Right renal cortex interstitium (tissue), 3 donors: ENCODE data around the gene STK24. TPM values are rescaled to one million over a fixed set of nuclear protein-coding genes. Genes with fewer than 3 reads are reported as not detected.
"Not testable (repeated sequence)": the region's sequence is repeated elsewhere in the genome, so short reads cannot be mapped to it uniquely, and the experiment has no call there.

Source experiments
- DNase-seq, 3 donors: peaks; one replicate each; pipeline ENCODE4 v3.0.0-alpha.2; 2013; ENCODE audit warnings: low read depth in 3 of 3, low spot score in 2 of 3
- polyA plus RNA-seq, 3 donors: library from polyadenylated mRNA; unstranded; fragments of 120-200 nt; gene quantifications; one replicate each; pipeline ENCODE4 v1.2.1, GENCODE V29; 2013; ENCODE audit not compliant: insufficient read length in 3 of 3

STK24 gene
- polyA plus RNA-seq, result 100 to 1,000 TPM; 114 to 117 (median 116) TPM

DNA sequence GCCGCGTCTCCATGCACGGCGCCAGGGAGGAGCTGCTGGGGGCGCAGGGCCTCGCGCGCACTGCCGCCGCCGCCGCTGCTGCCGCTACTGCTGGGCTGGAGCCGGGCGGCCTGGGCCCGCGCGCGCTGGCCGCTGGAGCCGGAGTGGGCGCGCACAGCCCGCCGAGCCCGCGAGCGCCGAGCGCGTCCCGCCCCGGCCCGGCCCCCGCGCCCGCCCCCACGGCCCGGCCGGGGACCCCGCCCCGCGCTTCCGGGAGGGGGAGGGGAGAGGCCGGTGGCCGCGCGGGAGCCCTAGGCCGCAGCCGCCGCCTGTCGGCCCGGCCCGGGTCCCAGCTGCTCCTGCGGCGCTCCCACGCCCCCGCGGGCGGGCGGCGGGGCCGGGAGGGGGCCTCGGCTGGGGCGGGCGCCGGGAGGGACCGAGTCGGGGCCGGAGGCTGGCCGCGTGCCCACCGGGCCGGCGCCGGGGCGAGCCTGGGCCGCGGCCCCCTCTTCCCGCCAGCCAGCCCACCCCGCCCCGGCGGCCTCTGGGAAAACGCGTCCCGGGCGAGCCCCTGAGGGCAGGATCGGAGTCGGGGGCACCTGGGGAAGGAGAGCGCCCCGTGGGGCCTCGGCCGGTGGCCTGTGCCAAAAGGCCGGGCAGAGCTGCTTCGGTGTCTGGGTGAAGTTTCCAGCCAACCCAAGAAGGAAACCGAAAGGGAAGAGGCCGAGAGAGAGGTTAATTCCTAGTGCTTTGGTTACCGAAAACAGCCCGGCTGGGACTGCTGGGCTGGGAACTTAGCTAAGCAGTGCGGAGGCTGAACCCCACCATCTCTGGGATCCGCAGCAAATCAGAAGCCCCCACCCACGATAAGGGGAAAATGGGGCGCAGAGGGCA lies at the start of gene STK24:
STK24 (minus strand) TSS at position 145 of the 873 bp plus-strand sequence. CDS start 321 bp downstream, outside the sequence.
- no peak for DNase-seq

DNA sequence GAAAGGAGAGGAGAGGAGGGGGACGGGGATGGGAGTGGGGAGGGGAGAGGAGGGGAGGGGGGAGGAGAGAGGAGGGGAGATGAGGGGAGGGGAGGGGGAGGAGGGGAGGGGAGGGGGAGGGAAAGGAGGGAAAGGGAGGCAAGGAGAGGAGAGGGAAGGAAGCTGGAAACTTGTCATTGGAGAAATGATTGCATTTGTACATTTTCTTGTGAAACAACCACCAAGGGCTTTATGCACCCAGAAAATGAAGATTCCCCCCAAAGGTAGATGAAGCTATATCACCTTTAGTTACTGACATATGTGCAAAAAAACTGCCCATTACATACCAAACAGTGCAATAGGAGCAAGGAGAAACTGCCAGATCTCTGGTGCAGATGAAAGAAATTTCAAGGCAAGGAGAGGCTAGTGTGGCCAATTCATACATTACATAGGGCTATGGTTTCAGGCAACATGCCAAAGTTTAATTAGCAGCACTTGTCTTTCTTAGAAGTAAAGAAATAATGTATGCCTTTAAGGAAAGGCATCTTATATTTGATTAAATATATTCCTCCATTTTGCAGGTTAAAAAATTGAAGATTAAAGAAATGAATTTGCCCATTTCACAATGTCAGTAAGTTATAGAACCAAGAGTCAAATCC lies 49.5 kb upstream of the STK24 start:
- DNase-seq, result no peak

DNA sequence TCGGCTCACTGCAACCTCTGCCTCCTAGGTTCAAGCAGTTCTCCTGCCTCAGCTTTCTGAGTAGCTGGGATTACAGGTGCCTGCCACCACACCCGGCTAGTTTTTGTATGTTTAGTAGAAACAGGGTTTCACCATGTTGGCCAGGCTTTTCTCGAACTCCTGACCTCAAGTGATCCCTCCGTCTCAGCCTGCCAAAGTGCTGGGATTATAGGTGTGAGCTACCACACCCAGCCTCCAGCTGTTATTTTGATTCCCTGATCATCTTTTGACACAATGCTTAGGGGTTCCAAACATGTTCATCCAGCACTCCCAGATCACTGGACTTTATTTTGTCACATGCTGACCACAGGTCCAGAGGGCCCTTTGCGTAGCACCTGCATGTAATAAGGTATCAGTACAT lies 47.7 kb upstream of the STK24 start:
- not testable (repeated sequence) for DNase-seq

DNA sequence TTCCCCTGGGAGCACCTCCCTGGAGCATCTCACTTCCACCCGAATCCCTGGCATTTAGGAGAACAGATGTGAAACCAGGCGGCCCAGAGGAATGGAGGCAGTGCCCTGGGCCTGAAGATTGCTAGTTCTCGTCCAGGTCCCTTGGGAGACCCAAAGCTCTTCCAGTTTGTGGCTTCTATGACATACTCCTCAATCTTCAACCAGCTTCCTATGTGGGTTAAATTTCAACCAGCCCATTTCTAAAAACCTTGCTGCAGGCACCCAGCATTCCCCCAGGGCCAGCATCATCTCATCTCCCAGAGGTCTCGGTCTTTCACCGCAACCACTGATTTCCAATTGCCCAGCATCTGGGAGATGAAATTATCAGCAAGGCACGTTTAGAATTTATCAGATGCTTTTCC lies 46.0 kb upstream of the STK24 start:
- no peak for DNase-seq

DNA sequence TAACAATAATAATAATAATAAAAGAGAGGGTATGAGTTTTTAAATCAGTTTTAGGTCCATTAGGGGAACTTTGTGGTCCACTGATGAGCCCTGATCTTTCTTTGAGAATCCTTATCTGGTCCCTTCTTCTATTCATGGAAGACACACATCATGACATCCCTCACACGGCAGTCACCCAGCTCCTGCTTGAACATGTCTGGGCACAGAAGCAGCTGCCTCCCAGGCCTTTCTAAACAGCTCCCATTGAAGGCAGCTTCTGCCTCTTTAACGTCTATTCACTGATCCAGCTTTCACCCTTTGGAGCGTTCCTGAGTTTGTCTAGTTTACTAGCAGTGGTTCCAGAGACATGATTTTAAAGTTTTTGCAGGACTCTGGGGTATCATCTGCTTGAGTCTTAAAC lies 42.6 kb upstream of the STK24 start:
- DNase-seq, result no peak

DNA sequence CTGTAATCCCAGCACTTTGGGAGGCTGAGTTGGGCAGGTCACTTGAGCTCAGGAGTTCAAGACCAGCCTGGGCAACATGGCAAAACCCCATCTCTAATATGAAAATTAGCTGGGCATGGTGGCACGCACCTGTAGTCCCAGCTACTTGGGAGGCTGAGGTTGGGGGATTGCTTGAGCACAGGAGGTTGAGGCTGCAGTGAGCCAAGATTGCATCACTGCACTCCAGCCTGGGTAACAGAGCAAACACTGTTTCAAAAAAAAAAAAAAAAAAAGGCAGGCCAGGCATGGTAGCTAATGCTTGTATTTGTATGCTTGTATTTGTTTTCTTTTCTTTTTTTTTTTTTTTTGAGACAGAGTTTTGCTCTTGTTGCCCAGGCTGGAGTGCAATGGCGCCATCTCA lies 38.7 kb upstream of the STK24 start:
- not testable (repeated sequence) for DNase-seq

DNA sequence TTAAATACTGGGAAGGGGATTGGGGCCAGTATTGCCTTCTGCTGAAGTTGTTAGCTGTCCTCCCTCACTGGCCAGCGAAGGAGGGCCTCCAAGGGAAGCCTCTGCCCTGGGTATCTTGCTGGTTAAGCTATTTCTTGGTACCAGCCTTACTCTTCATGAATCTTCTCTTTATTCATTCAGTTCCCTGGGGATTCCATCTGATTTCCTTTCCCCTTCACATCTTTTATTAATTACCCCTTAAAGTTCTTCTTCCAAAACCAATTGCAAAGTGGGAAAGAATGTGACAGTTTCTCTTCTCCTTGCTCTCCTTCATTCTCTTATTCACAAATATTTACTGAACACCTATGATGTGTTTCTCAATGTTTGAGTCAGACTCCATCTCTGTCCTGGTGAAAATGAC lies 36.7 kb upstream of the STK24 start:
- DNase-seq, result no peak

DNA sequence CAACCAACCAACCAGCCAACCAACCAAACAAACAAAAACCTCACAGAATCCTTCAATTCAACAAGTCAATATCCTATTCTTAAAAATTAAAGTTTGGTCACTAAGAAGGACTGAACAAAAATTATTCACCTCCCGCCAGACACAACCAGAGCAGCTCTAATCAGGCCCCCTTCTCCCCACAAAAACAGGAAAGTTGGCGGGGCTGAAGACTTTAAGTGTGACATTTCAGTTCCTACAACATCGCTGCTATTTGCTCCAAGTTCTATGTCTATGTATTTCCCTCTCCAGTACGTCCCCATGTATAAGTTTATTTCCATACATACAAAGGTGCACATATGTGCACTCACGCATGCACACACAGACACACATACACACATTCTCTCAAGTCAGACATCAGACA lies 32.8 kb upstream of the STK24 start:
- no peak for DNase-seq

DNA sequence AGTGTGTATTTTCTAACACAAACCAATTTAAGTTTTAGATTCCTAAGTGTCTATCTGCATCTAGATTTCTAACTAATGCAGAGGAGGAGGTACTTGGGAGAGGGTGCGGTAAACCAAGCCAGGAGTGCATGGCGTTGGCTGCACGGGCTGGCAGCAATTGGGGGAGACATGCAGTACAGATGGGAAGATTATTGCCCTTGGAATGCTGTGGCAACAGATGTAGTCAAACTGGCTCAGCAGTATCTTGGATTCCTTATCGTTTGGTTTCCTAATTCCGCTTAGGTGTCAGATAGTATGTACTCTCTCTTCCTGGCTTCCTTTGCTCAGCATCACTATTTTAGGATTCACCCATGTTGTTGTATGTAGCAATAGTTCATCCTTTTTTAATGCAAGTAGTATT lies 29.4 kb upstream of the STK24 start:
- DNase-seq, result no peak

DNA sequence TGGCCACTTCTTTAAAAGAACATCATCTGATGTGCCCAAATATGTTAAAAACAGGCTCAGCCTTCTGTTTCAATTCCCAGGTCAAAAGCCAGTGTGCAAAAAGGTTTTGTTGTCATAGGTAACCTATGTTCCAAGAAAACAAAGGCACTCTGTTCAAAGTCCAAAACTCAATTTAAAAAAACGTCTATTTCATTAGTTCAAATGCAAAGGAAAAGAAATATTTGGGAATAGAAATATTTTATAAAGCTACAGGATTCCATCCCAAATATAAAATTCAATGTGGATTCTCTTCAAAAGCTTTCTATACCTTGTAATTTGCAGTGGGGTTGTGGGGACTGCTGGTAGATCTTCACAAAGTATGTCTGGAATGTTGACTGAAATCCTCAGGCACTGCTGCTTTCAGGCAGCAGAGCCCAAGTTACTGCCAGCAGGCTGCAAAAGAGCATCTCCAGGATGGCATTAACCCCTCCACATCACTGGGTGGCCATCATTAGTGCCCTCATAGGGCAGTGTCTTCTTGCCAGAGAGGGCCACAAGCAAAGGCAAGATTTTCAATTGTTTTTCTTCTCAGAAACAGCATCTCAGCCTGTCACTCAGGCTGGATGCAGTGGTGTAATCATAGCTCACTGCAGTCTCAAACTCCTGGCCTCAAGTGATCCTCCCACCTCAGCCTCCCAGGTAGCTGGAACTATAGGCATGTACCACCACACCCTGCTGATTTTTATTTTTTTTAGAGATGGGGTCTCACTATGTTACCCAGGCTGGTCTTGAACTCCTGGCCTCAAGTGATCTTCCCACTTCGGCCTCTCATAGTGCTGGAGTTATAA lies 22.8 kb upstream of the STK24 start:
- no peak for DNase-seq

DNA sequence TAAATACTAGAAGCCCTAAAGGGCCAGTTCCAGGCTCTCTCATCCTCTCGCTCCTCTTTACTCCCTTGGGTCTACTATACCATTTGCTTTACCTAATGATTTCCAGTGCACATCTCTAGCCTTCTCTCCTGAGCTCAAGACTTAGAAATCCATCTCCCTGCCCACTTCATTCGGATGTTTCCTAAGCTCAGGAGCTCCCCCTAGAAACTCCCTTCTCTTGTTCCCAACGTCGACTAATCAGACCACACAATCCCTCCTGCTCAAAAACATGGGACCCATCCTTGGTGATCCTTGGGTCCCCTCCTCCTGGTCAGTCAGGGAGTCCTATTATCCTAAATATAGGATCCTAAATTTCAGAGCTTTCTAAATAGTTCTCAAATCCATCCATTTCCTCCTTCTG lies 21.1 kb upstream of the STK24 start:
- DNase-seq, result no peak

DNA sequence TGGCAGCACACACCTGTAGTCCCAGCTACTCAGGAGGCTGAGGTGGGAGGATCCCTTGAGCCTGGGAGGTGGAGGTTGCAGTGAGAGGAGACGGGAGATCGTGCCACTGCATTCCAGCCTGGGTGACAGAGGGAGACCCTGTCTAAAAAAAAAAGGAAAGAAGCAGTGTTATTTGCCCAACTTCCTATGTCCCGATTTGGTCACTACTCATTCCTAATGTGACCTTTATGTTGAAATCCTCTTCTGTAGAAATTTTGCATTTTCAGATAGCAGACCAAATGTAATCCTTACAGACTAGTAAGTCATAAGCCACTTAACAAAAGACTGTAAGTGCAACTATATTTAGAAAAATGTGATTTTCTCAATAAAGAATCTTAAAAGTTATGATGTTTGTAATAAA lies 18.2 kb upstream of the STK24 start:
- no peak for DNase-seq

DNA sequence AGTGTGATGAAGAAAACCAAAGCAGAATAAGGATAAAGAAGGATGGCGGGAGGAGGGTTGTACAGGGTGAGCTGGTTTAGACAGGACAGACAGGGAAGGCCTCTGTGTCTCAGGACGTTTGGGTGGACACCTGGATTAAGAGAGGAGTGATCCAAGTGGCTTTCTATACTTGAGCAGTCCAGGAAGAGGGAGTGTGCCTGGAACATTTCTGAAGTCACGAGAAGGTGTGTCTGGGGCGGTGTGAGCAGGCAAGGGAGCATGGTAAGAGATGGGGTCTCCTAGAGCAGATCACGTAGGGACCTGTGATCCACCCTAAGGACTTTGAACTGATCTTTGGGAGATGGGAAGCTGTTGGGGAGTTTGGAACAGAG lies 15.4 kb upstream of the STK24 start:
- DNase-seq, result no peak

DNA sequence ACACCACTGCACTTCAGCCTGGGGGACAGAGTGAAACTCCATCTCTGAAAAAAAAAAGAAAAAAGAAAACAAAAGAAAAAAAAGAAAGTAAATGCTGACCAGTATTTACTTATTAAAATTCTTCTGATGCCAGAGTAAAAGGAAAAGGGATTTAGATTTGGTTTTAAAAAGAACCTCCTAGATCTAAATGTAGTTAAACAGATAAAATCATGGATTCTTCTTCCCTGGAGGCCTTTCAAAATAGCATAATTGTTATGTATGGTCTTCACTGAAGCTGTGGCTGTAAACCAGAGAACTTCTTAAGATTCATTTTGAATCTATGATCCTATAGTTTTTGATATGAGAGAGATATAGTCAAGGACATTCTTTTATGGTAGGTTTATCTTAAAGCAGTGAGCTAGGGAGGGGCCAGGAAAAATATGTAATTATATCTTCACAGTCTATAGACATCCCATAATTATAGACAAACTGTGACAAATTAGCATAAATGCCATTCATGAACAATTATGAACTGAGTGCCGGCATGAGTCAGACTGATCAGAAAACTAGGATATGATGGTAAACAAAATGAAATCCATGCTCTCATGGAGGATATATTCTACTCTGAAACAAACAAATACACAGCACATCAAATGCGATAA lies 14.9 kb upstream of the STK24 start:
- no peak for DNase-seq

DNA sequence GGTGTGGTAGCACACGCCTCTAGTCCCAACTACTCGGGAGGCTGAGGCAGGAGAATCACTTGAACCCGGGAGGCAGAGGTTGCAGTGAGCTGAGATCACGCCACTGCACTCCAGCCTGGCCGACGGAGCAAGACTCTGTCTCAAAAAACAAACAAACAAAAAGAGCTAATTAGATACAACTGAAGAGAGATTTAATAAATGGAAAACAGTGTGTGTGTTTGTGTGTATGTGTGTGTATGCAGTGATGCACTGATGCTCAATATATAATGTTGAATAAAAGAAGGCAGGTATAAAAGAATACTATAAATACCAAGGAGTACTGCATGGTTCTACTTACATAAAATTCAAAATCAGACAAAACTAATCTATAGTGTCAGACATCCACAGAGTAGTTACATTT lies 13.6 kb upstream of the STK24 start:
- not testable (repeated sequence) for DNase-seq

DNA sequence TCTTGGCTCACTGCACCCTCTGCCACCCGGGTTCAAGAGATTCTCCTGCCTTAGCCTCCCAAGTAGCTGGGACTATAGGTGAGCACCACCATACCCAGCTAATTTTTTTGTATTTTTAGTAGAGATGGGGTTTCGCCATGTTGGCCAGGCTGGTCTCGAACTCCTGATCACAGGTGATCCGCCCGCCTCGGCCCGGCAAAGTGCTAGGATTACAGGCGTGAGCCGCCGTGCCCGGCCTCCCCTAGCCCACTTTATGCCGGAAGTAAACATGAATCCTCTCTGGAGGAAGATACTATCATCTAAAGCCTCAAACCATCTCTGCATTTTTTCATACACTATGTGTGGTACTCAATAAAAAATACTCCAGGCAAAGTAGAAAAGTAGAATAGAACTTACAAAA lies 12.6 kb upstream of the STK24 start:
- DNase-seq, result not testable (repeated sequence)

DNA sequence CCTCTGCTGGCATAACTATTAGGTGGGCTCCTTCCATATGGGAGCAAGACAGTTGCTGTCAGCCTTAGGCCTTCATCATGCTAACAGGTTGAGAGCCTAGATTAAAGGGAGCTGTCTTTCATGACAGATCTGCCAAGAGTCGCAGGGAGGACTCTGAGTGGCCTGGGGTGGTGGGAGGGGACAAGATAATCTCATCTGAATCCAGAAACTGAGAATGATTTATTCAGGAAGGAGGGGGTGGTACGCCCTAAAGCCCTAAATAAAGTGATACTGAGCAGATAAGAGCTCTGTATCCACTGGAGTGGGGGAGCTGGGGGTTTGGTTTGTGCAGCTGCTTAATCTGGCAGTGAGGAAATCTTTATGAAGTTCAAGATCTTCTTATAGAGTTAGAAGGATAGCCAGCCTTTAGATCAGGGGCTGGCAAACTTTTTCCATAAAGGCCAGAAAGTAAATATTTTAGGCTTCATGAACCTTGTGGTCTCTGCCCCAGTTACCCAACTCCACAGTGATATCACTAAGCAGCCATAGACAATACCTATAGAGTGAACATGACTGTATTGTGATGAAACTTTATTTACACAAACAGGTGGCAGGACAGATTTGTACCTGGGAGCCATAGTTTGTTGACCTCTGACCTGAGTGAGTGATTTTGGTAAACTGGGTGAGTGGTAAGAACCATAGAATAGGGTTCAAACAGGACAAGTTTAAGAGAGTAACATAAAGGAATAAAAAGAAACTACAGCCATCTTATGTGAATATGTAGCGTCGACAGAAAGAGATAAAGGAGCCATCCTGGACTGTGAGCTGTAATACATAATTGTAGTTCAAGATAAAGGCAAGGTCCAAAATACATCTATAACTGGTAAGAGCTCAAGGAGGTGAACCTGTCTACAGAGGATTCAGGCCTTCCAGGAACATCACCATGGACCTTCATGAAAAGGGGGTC lies 9.8 kb upstream of the STK24 start:
- DNase-seq, result no peak

DNA sequence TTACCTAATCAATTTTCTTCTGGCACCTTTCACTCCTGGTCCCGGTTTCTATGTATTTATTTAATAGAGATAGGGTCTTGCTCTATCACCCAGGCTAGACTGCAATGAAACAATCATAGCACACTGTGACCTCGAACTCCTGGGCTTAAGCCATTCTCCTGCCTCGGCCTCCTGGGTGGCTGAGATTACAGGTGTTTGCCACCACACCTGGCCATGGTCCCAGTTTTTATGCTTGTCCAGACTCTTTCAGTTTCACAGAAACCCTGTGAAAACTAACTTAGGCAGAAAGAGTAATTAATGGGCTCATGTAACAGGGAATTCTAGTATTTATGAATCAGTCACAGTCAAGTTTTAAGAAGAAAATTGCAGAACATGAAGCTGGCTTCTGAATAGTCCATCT lies 9.0 kb upstream of the STK24 start:
- DNase-seq, result no peak

DNA sequence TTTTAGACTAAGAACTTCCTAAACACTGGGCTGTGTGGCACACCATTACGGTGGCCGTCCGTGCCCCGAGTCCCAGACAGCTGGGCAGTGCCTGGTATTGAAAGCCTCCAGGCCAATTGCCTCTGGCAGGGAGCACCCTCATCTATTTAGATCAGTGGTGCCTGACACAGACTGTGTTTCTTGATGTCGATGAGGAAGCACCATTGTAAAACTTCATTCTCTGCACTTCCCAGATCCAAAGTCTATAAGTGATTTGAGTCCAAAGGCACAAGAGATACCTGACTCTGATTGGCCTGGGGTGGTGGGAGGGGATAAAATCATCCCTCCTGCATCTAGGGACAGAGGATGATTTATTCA lies 8.5 kb upstream of the STK24 start:
- no peak for DNase-seq
